ENCODE results near the gene SLC27A2. TPM values are rescaled to one million over a fixed set of nuclear protein-coding genes. Genes with fewer than 3 reads are reported as not detected.

The SLC27A2 gene
- total and polyA plus RNA-seq, 2 experiments from 2014 or later = not detected

DNA sequence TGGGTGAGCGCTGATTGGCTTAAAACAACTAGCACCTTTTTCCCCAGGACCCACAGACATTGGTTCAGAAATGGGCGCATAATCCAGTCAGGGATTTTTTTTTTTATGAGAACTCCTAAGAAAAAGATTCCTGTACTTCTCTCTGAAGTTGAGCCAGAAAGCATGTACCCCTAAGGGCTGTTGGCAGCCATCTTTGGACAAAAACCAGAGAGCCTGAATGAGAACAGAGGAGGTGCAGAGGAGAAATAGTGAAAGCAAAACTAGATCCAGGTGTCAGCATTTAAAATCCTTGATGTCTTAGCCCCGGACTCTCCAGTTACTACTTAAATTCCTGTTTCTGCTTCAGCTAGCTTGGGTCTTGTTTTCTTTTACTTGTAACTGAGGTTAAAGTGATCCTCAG is 1.9 kb upstream of the SLC27A2 start:
- in situ Hi-C loops (cut with MboI) = no loop called here
- TF ChIP-seq EZH2phosphoT487 (IDR thresholded peaks at IDR 0.05; ENCODE audit: insufficient read depth, low read depth) (no peak), EZH2 (IDR thresholded peaks at IDR 0.05; ENCODE audit: insufficient read depth, poor library complexity, severe bottlenecking) (no peak)

GRCh38 chr15:50180582-50180981 is 1.4 kb upstream of the SLC27A2 start:
- no peak overlapping the region for H3K9ac ChIP-seq
- TF ChIP-seq EZH2 (IDR thresholded peaks at IDR 0.05; ENCODE audit: insufficient read depth, poor library complexity, severe bottlenecking) = no peak
- TF ChIP-seq EZH2phosphoT487 (IDR thresholded peaks at IDR 0.05; ENCODE audit: insufficient read depth, low read depth) = no peak
- no peaks in the 10 kb centered on the region for H3K9me2 ChIP-seq (ENCODE audit: insufficient read depth)
- H3K4me2 ChIP-seq (ENCODE audit: unreplicated experiment) = no peak overlapping the region
- no peak overlapping the region for H3K4me3 ChIP-seq
- H3K9me3 ChIP-seq (ENCODE audit: low read depth) = no peaks in the 10 kb centered on the region
- H3K79me2 ChIP-seq (ENCODE audit: insufficient read depth) = no peaks in the 10 kb centered on the region
- no peak for DNase-seq
- H3K27me3 ChIP-seq (replicated peaks; ENCODE audit: insufficient read depth) = peaks cover 41% of the 10 kb centered on the region
- 78 to 79% methylated on average over 7 of the region's 7 CpGs for WGBS, 2 experiments (ENCODE audit: low coverage in 1 of 2, low lambda C conversion rate in 2 of 2, missing lambda C conversion rate in 2 of 2)
- in situ Hi-C loops (cut with MboI) = no loop called here
- H3K36me3 ChIP-seq (ENCODE audit: low read depth) = no peaks in the 10 kb centered on the region
- 0 out of 2 replicates have a peak, but pooled peaks cover 3% of the 10 kb centered on the region for H3K4me1 ChIP-seq (ENCODE audit: insufficient read depth)
- no peak overlapping the region for H3K27ac ChIP-seq
- H4K20me1 ChIP-seq (ENCODE audit: insufficient read depth) = no peaks in the 10 kb centered on the region
- 0 out of 2 replicates have a peak, but pooled peaks cover 9% of the 10 kb centered on the region for H3F3A ChIP-seq (ENCODE audit: insufficient read depth)
- no peak overlapping the region for H2AFZ ChIP-seq

More for the DNA sequence above, 1.9 kb upstream of the SLC27A2 start:
- Histone ChIP-seq H3K36me3 (ENCODE audit: low read depth) (no peaks in the 10 kb centered on the region), H4K20me1 (ENCODE audit: insufficient read depth) (no peaks in the 10 kb centered on the region), H3F3A (ENCODE audit: insufficient read depth) (0 out of 2 replicates have a peak, but pooled peaks cover 9% of the 10 kb centered on the region), H3K4me2 (ENCODE audit: unreplicated experiment) (no peak overlapping the region), H3K9me2 (ENCODE audit: insufficient read depth) (no peaks in the 10 kb centered on the region), H3K9me3 (ENCODE audit: low read depth) (no peaks in the 10 kb centered on the region), H3K79me2 (ENCODE audit: insufficient read depth) (no peaks in the 10 kb centered on the region), H3K4me3 (no peak overlapping the region), H3K27me3 (replicated peaks; ENCODE audit: insufficient read depth) (peaks cover 41% of the 10 kb centered on the region), H3K27ac (no peak overlapping the region), H3K4me1 (ENCODE audit: insufficient read depth) (0 out of 2 replicates have a peak, but pooled peaks cover 3% of the 10 kb centered on the region), H3K9ac (no peak overlapping the region), H2AFZ (no peak overlapping the region)
- WGBS, 2 experiments (ENCODE audit: low coverage in 1 of 2, low lambda C conversion rate in 2 of 2, missing lambda C conversion rate in 2 of 2) = 92 to 97% methylated on average over 3 of the region's 3 CpGs
- no peak for DNase-seq

GRCh38 chr15:50181201-50181968 is 611 bp upstream of the SLC27A2 start:
- Histone ChIP-seq H3K27me3 (replicated peaks; ENCODE audit: insufficient read depth) (peaks cover 41% of the 10 kb centered on the region), H2AFZ (0 out of 2 replicates have a peak overlapping the region, but pooled peaks have one; percentile 63)
- 58 to 62% methylated on average over 16 of the region's 16 CpGs for WGBS, 2 experiments (ENCODE audit: low coverage in 1 of 2, low lambda C conversion rate in 2 of 2, missing lambda C conversion rate in 2 of 2)

GRCh38 chr15:50182219-50183013 is 420 bp downstream of the SLC27A2 start:
- WGBS, 2 experiments (ENCODE audit: low coverage in 1 of 2, low lambda C conversion rate in 2 of 2, missing lambda C conversion rate in 2 of 2) = 4 to 6% methylated on average over 50 to 79 of the region's 80 CpGs
- no peaks in the 10 kb centered on the region for H3K79me2 ChIP-seq (ENCODE audit: insufficient read depth)
- H4K20me1 ChIP-seq (ENCODE audit: insufficient read depth) = no peaks in the 10 kb centered on the region
- H3K9ac ChIP-seq = no peak overlapping the region
- 0 out of 2 replicates have a peak, but pooled peaks cover 3% of the 10 kb centered on the region for H3K4me1 ChIP-seq (ENCODE audit: insufficient read depth)
- peak overlapping the region; percentile 63 for H2AFZ ChIP-seq
- peaks cover 40% of the 10 kb centered on the region for H3K27me3 ChIP-seq (replicated peaks; ENCODE audit: insufficient read depth)
- H3K9me2 ChIP-seq (ENCODE audit: insufficient read depth) = no peaks in the 10 kb centered on the region
- H3K4me2 ChIP-seq (ENCODE audit: unreplicated experiment) = peak overlapping the region; percentile 77
- H3K27ac ChIP-seq = no peak overlapping the region
- no peaks in the 10 kb centered on the region for H3K9me3 ChIP-seq (ENCODE audit: low read depth)
- in situ Hi-C loops (cut with MboI) = no loop called here
- peak overlapping the region; percentile 60 for H3K4me3 ChIP-seq
- TF ChIP-seq EZH2phosphoT487 (IDR thresholded peaks at IDR 0.05; ENCODE audit: insufficient read depth, low read depth) = no peak
- TF ChIP-seq EZH2 (IDR thresholded peaks at IDR 0.05; ENCODE audit: insufficient read depth, poor library complexity, severe bottlenecking) = no peak
- DNase-seq = peak; percentile 47
- H3K36me3 ChIP-seq (ENCODE audit: low read depth) = no peaks in the 10 kb centered on the region
- no peaks in the 10 kb centered on the region for H3F3A ChIP-seq (ENCODE audit: insufficient read depth)

More at GRCh38 chr15:50181201-50181968, 611 bp upstream of the SLC27A2 start:
- DNase-seq = no peak
- H4K20me1 ChIP-seq (ENCODE audit: insufficient read depth) = no peaks in the 10 kb centered on the region
- no peak overlapping the region for H3K27ac ChIP-seq
- H3K4me3 ChIP-seq = peak overlapping the region; percentile 60
- no peaks in the 10 kb centered on the region for H3K9me2 ChIP-seq (ENCODE audit: insufficient read depth)
- 0 out of 2 replicates have a peak, but pooled peaks cover 3% of the 10 kb centered on the region for H3K4me1 ChIP-seq (ENCODE audit: insufficient read depth)
- H3K4me2 ChIP-seq (ENCODE audit: unreplicated experiment) = peak overlapping the region; percentile 77
- TF ChIP-seq EZH2phosphoT487 (IDR thresholded peaks at IDR 0.05; ENCODE audit: insufficient read depth, low read depth) = no peak
- TF ChIP-seq EZH2 (IDR thresholded peaks at IDR 0.05; ENCODE audit: insufficient read depth, poor library complexity, severe bottlenecking) = no peak
- H3K9ac ChIP-seq = no peak overlapping the region
- H3K9me3 ChIP-seq (ENCODE audit: low read depth) = no peaks in the 10 kb centered on the region
- no peaks in the 10 kb centered on the region for H3K79me2 ChIP-seq (ENCODE audit: insufficient read depth)
- 0 out of 2 replicates have a peak, but pooled peaks cover 9% of the 10 kb centered on the region for H3F3A ChIP-seq (ENCODE audit: insufficient read depth)
- no peaks in the 10 kb centered on the region for H3K36me3 ChIP-seq (ENCODE audit: low read depth)
- in situ Hi-C loops (cut with MboI) = no loop called here
